RWPE2 (cell line): ENCODE data around the gene MRPL40.
A peak's percentile ranks its signal among the peaks of the same experiment; 100 is the strongest.

ENCODE experiments used
- ATAC-seq: fragments of 200-7000 bp; cut with Tn5 transposase; 3 replicates; pipeline ENCODE4 v1.9.1; 2021; ENCODE audit warnings: low read depth
- DNase-seq: peaks from one replicate; pipeline ENCODE4 v3.0.0-alpha.2; 2020; ENCODE audit warnings: low spot score
- H3K27ac ChIP-seq: fragments of 450-650 bp; 2 replicates; pipeline ENCODE4 v1.5.1; 2017; ENCODE audit warnings: mild to moderate bottlenecking; ENCODE audit not compliant: poor library complexity, severe bottlenecking
- H3K27me3 ChIP-seq: fragments of 250-450 bp; sonication (Bioruptor Pico); 2 replicates; pipeline ENCODE4 v1.5.1; 2021; ENCODE audit warnings: mild to moderate bottlenecking, moderate library complexity; ENCODE audit not compliant: insufficient read depth, poor library complexity, severe bottlenecking
- H3K36me3 ChIP-seq: fragments of 250-450 bp; sonication (Bioruptor Pico); 2 replicates; pipeline ENCODE4 v1.5.1; 2020; ENCODE audit warnings: low read depth, mild to moderate bottlenecking, moderate library complexity
- H3K4me1 ChIP-seq: fragments of 250-450 bp; sonication (Bioruptor Pico); 2 replicates; pipeline ENCODE4 v1.5.1; 2021; ENCODE audit warnings: mild to moderate bottlenecking, moderate library complexity; ENCODE audit not compliant: insufficient read depth, poor library complexity, severe bottlenecking
- H3K4me3 ChIP-seq: fragments of 250-450 bp; sonication (Bioruptor Pico); 2 replicates; pipeline ENCODE4 v1.5.1; 2021; ENCODE audit warnings: mild to moderate bottlenecking, moderate library complexity; ENCODE audit not compliant: severe bottlenecking
- H3K9me3 ChIP-seq: fragments of 250-450 bp; sonication (Bioruptor Pico); 2 replicates; pipeline ENCODE4 v1.5.1; 2021; ENCODE audit warnings: mild to moderate bottlenecking, moderate library complexity; ENCODE audit not compliant: severe bottlenecking
- CTCF ChIP-seq: fragments of 450-650 bp; IDR thresholded peaks from one replicate; pipeline ENCODE4 v1.5.1; 2017; ENCODE audit warnings: mild to moderate bottlenecking, moderate library complexity; ENCODE audit not compliant: poor library complexity, severe bottlenecking

The MRPL40 gene

DNA sequence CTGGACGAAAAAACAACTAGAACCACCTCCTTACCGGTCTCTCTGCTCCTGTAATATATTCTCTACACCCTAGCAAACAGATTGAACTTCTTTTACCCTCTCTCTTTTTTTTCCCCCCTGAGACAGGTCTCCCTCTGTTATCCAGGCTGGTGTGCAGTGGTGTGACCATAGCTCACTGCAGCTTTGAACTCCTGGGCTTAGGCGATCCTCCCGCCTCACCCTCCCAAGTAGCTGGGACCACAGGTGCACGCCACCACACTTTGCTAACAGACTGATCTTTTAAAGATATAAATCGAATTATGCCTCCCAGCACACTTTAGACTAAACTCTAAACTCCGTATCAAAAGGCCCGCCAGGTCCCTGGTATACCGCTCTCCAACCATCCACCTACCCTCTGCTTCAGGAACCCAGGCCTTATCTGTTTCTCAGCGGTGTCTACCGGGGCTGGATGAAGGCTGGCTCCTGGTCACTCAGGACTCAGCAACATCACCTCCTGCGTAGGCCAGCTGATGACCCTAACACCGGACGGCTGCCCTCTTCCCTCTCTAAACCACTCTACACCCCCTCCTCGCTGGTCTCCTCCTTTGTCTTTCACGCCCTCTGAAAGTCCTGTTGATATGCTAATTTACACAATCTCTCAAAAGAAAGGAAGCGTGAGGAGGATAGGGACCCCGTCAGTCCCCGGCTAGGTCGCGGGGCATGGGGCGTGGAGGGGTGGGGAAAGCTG lies 14.4 kb downstream of the MRPL40 start:
- no peak for TF ChIP-seq CTCF
- H3K4me3 ChIP-seq, result peak overlapping the region; percentile 84
- no peak for DNase-seq

GRCh38 chr22:19447330-19448075 lies 15.2 kb downstream of the MRPL40 start, which contains the start of gene C22orf39:
Gene C22orf39 (minus strand): TSS chr22:19447711. CDS start chr22:19447688, 23 bp downstream.
- ATAC-seq (peak; percentile 88), DNase-seq (peak; percentile 83)
- Histone ChIP-seq H3K9me3 (no peaks in the 10 kb centered on the region), H3K36me3 (peaks cover 60% of the 10 kb centered on the region), H3K27ac (peak within 1 kb of the TSS; percentile 67), H3K27me3 (no peaks in the 10 kb centered on the region), H3K4me3 (peak within 1 kb of the TSS; percentile 84), H3K4me1 (no peaks in the 10 kb centered on the region)
- TF ChIP-seq CTCF, result no peak

More for the DNA sequence above, 14.4 kb downstream of the MRPL40 start:
- H3K36me3 ChIP-seq, result peaks cover 60% of the 10 kb centered on the region
- no peaks in the 10 kb centered on the region for H3K4me1 ChIP-seq
- H3K27me3 ChIP-seq, result no peaks in the 10 kb centered on the region
- no peaks in the 10 kb centered on the region for H3K9me3 ChIP-seq
- peak overlapping the region; percentile 67 for H3K27ac ChIP-seq
- peak; percentile 4 for ATAC-seq

- Histone ChIP-seq H3K4me3 (peak overlapping the region; percentile 84), H3K36me3 (peaks cover 60% of the 10 kb centered on the region), H3K4me1 (no peaks in the 10 kb centered on the region), H3K27me3 (no peaks in the 10 kb centered on the region), H3K9me3 (no peaks in the 10 kb centered on the region), H3K27ac (peak overlapping the region; percentile 67)
- ATAC-seq (peak; percentile 55), DNase-seq (no peak)
- TF ChIP-seq CTCF, result no peak
Measured at GRCh38 chr22:19448076-19448607, 15.8 kb downstream of the MRPL40 start.

GRCh38 chr22:19448739-19449421 lies 16.5 kb downstream of the MRPL40 start:
- Histone ChIP-seq H3K36me3 (peaks cover 59% of the 10 kb centered on the region), H3K9me3 (no peaks in the 10 kb centered on the region), H3K4me3 (peak overlapping the region; percentile 84), H3K27ac (peak overlapping the region; percentile 67), H3K4me1 (no peaks in the 10 kb centered on the region), H3K27me3 (no peaks in the 10 kb centered on the region)
- TF ChIP-seq CTCF, result no peak
- no peak for ATAC-seq
- no peak for DNase-seq
